Activated CD4-positive, alpha-beta T cell treated with anti-CD3 and anti-CD28 coated beads, Interleukin-2, amount 50 U/mL, for 16 hours (primary cell): ENCODE results near the gene ILKAP.

Source experiments
- DNase-seq: peaks from one replicate; pipeline ENCODE4 v3.0.0-alpha.2; 2020

The ILKAP gene

DNA sequence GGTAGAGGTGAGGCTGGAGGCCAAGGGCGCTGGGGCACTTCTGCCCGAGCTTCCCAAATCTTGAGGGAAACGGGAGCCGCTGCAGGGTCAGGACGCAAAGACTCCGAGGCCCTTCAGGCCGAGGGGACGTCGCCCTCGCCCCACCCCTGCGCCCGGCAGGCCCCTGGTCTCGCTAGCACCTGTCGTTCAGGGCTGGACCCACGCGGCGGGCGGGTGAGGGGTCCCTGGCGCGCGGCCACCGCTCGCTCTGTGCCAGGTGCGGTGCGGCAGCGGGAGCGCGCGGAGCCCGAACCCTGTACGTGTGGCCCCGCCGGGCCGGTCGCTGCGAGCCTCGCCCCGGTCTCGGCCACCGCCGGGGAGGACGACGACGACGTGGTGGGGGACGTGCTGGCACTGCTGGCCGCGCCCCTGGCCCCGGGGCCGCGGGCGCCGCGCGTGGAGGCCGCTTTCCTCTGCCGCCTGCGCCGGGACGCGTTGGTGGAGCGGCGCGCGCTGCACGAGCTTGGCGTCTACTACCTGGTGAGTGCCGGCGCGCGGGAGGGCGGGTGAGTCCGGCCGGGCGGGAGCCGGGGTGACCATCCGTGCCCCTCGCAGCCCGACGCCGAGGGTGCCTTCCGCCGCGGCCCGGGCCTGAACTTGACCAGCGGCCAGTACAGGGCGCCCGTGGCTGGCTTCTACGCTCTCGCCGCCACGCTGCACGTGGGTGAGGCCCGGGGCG, 39.9 kb downstream of the ILKAP start:
- DNase-seq, result no peak

DNA sequence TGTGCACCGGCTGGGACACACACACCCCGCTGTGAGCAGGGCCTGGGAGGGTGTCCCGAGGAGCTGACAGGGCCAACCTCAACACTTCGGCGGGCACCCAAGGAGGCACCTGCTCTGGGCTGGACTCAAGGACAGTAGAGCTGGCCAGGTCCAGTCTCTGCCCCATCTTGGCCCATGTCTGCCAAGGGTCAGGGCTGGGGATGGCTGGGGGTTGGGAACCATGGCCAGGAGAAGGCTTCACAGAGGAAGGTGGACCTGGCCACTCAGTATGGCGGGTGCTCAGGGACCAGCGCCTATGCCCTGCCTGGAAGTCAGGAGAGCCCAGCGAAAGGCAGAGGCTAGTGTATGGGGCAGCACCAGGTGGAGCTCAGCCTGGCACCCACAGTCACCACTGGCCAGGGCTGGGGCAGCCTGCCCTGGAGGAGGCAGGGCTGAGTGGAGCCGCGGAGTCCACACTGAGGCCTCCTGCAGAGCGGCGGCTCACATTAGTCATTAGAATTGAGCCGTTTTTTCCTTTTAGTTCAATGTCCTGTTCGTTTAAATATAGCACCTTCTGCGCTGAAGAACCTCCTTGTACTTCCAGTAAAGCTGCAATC, 40.6 kb downstream of the ILKAP start:
- no peak for DNase-seq

DNA sequence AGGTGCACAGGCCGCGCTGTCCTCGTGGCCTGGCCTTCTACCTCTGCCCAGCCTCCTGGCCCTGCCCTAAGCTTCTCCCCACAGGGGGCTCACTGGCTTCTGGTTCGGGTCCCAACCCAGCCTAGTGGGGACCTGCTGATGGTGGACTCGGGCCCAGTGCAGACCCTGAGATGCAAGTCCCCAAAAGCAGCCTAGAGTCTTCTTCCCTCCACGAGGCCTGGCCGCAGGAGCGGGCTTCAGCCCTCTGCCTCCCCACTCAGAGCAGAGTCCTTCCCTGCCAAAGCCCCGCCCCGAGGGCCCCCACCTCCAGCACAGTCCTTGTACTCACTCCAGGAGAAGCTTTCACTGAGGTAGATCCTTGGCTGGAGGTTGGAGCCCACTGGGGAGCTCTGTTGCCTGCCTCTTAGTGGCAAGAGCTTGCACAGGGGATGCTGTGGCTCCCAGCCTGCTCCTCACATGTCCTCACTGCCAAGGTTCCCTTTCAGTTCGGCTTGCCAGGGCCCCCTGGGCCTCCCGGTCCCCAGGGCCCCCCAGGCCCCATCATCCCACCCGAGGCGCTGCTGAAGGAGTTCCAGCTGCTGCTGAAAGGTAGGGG, 41.1 kb downstream of the ILKAP start:
- DNase-seq, result no peak

DNA sequence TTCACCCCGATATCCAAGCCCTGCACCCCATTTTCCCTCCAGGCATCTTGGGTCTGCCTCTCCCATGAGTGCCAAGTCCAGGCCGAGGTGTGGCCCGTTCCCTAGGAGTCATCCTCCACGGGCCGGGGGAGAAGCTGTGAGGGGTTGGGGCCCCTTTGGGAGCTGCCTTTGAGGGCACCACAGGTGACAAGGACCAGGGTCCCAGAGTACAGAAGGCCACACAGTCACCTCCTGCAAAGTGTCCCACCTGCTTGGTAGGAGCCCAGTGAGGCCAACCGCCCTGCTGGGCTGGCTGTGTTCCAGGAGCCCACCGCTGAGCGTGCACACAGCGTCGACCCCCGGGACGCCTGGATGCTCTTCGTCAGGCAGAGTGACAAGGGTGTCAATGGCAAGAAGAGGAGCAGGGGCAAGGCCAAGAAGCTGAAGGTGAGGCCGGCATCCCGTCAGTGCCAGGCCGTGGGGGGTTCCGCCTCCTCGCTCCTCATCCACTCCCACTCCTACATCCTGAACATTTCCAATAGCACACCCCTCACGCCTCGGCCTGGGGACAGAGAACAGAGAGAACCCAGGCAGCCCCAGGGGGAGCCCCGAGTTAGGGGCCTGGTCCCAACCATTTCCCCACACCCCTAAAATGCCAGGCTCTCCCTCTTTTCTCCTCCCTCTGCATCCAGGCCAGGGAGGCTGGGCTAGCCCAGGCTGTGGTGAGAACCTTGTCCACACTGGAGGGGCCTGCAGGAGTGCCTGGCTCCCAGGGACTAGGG, 42.0 kb downstream of the ILKAP start:
- no peak for DNase-seq

DNA sequence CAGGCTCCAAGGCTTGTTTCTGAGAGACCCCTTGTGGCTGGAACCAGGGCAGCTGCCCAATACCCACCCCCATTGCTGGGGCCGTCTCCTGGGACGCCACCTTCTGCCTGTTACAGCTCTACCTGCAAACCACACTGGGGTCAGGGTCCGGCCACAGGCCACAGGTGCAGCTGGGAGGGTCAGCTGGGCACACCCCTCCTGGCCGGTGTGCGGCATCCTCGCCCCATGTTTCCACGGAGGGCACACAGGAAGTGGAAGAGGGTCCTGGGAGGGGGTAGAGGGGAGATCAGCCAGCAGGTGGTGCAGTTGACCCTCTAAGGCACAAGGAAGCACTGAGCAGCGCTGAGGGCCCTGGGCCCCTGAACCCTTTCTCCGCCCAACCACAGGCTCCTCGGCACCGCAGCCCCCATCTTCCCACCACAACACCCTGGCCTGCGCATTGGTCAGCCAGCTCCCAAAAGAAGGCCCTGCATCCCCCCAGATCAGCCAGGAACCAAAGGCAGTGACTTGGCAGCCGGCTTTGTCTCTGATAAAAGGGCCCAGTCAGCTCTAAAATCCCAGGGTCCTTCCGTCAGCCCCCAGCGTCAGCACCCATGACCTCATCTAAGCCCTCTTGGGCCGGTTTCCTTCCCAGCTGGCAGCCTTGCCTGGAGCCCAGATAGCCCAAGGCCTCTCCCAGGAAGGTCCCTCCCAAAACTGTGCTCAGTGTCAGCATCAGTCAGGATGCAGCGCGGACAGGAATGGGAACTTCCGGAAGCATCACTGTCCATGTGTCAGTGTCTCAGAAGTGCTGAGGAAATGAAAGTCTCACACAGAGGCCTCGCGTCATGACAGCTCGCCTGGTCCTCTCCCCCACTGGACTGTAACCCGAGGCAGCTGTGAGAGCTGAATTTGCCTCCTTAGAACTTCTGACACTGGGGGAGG, 43.0 kb downstream of the ILKAP start:
- no peak for DNase-seq

DNA sequence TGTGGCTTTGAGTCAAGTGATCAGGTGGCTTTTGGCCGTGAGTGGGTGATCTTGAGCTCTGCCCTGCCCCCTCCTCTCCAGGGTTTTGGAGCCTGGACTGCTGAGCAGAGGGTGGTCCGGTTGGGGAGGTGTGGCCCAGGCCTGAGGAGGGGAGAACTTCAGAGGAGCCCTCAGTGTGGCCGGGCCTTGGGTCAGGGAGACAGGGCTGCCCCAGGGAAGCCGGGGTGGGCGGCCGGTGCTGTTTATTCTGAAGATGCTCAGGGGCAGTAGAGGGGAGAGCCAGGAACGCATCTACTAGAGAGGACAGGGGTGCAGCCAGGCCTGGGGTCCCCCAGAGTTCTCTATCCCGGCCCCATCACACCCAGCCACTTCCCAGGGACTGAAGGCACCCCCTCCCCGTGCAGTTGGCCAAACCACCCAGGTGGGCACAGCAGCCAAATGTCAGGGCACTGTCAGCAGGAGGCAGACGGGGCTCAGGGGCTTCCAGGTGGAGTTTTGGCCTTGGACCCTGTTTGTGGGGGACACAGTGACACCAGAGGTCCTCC, 43.8 kb downstream of the ILKAP start:
- DNase-seq, result no peak

DNA sequence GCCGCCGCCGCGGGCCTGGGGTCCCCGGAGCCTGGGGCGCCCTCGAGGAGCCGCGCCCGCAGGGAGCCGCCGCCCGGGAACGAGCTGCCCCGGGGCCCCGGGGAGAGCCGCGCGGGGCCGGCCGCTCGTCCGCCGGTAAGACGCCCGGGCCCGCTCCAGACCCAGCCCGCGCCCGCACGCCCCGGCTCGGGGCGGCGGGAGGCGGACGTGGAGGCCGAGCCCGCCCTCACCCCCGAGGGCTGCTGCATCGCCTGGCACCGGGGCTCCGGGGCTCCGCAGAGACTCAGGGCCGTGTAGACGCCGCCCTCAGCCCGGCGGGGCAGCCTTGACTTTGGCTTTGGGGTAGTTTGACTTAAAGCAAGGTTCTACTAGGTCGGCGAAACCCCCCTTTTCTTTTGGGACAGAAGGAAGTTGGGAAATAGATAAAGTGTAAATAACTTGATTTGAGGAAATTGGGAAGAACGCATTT, 44.4 kb downstream of the ILKAP start:
- DNase-seq, result no peak

DNA sequence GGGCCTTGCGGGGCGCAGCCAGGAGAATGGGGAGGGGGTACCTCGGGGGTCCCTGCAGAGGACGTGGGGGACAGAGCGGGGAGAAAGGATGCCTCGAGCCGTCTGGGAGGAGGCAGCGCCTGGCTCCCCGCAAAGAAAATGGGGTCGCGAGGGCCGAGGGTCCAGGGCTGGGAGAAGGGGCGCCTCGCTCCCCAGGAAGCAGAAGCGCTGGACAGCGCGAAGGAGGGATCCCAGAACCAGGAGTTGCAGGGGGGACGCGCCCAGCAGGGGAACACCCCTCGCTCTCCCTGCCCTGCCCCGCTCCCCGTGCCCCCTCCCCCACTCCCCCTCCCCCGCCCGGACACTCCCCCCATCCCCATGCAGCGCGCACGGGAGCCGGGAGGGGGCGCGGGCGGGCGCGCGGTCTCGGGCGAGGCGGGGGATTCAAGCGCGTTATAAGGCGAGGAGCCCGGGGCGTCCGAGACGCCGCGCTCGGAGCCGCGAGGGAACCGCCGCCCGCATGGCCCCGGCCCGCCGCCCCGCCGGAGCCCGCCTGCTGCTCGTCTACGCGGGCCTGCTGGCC, 44.9 kb downstream of the ILKAP start, which contains the start of gene ERFE:
Gene ERFE (plus strand): TSS at position 462 of the 562 bp plus-strand sequence. CDS start 38 bp downstream, at position 500.
- peak; percentile 49 for DNase-seq

DNA sequence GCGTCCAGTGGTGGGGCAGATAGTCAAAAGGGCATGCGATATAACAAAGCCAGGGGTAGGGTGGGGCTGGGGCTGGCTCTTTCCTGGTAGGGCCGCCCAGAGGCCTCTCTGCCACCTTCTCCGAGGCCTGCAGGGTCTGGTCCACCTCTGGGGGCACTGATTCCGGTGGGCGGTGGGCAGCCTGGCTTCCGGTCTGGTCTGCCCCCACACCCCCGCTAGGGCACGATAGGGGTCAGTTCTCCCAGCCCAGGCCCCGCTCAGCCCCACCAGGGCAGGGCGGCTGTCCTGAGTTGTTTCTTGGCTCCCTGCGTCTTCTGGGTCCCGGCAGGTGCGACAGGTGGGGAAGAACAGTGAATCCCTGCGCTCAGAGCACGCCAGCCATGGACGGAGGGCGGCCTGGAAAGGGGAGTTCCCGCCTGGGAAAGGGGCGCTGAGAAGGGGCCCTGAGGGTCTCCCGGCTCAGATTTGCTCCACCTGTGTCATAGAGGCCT, 45.4 kb downstream of the ILKAP start:
- DNase-seq, result no peak

DNA sequence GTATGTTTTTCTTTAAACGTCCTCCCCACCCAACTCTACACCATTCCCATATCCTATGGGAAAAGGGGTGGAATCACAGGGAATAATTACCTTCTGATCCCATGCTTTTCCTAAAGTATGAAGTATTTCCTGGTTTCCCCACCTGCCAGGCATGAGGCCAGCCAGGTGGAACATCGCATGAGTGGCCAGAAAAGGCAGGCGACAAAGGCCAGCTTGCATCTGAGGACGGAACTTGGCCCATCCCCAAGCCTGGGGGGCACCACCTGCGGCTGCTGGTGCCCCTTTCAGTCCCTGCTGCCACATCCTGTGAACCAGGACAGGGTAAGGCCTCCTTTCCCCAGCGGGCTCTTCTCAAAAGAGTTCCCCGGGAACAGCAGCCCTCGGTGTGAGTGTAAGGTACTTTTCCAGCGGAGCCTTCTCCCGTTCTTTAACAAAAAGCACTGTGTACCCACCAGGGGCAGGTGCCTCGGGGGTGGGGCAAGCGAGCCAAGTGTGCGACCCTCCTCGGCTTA, 45.9 kb downstream of the ILKAP start:
- no peak for DNase-seq

DNA sequence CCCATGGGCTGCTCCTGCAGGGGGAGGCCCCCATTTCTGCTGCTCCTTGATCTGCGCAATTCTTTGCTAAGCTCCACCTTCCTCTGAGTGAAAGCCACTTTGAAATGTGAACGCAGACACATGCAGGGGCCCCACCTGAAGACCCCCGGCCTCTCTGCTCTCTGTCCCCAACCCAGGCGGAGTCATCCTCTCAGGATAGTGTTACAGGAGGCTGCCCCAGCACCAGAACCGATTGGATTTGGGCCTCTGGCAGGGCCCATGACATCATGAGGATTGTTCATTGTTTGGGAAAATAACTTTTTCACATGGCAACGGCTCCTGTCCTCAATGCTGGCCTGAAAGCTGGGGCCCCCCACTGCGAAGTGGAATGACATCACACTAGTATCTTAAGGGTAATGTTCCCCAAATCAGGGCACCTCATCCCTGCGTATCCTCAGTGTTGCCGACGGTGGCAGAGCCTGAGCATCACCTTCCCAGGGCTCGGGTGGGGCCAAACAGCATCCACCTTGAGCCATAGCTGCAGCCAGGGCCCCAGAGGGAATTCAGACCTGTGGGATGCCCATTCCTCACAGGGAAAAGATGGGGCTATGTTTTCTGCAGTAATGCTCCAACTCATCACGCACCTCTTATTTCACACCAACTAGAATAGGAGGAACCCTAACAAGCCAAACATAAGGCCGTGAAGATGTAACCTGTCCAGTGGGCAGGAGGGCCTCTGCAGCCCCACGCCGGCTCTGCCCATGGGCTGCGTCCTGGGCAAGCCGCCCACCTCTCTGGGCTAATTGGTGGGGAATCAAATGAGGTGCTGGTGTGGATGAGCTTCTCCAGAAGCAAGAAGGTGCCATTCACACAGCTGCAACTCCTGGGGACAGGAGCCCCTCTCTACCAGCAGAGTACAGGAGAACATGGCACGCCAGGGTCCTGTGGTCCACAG, 47.5 kb downstream of the ILKAP start:
- DNase-seq, result no peak

DNA sequence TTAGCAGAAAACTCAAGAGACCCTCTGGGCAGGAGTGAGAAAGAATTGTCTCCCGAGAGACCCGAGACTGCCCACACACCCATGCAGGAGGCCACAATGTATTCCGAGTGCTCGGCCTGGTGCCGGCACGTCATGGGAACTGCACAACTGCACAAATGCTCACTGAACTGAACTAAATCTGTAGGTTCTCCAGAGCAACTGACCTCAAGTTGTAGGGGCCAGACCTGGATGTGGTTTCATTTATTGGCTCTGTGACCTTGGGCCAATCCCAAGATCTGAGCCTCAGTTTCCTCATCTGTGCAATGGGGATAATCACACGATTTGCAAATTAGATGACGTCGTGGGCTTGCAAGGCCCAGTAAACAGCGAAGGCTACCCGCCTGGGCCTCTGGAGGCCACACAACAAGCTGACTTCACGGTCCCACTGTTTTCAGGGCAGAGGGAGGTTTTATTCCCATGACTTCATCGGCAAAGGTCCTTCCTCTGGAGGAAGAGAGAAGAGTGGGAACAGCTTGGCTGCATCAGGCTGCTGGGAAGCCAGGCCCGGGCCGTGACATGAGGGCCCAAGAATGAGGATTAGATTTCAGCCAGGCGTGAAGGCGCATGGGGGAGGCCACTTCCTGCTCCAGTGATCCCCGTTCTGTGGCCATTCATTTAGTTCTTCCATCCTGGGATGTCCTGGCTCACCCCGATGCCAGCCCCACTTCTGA, 48.3 kb downstream of the ILKAP start:
- no peak for DNase-seq

DNA sequence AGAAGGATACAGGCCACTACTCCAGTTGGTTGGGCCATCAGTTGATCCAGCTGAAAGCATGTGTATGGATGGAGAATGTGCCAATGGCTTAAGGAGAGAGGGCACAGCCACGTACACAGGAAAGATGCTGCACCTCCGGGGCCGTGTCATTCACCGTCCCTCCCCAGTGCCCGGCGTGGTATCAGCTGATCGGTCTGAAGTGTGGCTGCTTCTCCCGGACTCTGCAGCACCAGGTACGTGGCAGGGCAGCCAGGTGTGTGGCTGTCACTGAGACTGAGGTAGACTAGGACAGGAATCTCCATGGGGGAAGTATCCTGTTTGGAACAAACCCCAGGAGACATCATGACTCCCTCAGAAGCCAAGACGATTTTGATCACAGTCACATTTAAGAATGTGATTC, 48.9 kb downstream of the ILKAP start:
- no peak for DNase-seq

DNA sequence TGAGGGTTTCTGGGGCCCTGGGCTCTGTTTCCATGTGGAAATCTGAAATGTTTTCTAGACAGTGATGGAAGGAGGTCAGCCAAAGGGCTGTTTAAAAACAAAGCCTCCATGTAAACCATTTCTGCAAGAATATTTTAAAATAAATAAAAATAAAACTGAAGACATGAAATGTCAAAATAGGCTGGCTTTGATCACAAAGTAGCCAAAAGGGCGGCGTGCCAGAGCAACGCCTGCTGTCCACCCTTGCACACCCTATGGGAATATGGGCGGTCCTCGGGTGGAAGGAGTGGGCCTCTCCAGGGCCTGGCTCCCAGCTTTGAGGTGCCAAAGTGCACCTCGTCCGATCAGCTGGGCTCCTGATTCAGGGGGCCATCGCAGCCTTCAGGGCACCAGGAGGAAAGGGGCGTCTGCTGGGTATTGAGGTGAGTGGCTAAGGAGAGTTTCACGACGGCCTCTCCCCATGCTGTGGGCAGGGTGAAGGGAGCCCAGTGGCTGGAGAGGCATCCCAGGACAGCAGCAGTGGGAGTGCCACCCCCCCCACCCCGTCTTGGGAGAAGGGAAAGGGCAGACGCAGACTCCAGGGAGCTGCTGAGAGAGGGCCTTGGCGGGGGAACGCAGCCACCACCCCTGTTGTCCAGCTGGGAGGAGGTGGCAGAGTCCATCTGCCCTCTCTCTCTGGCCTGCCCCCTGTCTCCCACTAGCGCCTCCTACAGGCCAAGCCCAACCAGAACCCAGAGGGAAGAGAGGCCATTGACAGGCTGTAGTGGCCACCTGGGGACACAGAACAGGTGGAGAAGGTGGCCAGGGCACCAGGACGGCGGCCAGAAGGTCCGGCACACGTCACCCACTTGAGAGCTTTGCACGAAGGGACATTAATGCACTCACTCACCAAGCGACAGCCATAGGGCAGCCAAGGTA, 50.5 kb downstream of the ILKAP start:
- no peak for DNase-seq

DNA sequence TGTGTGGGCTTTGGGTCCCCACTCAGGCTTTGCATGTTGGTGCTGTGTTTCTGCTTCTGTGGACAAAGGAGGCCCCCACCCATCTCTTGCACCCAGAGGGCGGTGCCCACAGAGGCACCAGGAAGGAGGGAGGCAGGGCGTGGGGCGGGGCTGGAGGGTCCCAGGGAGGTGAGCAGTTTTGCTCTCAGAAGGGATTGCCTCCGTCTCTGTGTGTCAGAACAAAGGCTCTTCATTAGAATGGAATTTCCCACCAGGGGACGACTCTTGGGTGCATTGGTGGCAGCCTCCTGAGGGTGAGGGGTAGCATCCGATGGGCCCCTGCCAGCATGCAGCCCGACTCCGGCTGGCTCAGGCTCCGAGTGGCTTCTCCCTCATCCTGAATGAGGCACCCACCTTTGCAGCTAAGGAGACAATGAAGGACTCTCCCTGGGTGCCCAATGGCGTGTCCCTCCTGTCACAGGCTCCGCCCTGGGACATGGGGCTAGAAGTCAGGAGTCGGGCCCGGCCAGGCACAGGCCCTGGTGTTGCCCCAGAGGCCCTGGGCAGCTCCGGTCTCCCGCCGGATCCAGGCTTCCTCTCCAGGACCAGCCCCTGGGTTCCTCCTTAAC, 51.8 kb downstream of the ILKAP start:
- no peak for DNase-seq

DNA sequence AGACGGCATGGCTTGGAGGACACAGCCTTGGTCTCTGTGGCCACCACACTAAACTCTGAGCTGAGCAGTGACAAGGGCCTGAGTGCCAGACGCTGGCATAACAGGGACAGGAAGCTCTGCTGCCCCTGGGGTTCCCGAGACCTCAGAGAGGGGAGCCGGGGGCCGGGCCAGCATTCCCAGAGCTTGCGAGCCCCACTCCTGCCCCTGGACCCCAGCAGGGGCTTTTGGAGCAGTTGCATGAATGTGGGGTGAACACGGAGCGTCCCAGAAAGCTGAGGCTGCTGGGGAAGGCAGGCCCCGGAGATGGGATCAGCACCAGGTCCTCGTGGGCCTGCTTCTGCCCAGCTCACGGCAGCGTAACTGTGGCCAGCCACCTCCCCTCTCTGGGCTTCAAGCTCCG, 52.3 kb downstream of the ILKAP start:
- no peak for DNase-seq

DNA sequence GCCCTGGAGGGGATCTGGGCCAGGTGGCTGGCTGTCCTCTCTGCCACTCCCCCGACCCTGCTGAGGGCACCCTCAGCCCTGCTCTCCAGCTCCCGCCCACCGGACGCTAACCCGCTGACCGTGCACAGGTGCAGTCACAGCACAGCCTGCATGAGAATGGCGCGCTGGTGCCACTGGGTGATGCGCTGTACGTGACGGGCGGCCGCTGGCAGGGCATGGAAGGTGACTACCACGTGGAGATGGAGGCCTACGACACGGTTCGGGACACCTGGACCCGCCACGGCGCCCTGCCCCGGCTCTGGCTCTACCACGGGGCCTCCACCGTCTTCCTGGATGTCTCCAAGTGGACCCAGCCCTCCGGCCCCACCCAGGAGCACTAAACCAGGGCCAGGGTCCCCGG, 52.8 kb downstream of the ILKAP start:
- DNase-seq, result no peak
